Measurements from ENCODE around the gene MISFA.
A peak's percentile ranks its signal among the peaks of the same experiment; 100 is the strongest.
"Not testable (repeated sequence)": the region's sequence is repeated elsewhere in the genome, so short reads cannot be mapped to it uniquely, and the experiment has no call there.

The MISFA gene

DNA sequence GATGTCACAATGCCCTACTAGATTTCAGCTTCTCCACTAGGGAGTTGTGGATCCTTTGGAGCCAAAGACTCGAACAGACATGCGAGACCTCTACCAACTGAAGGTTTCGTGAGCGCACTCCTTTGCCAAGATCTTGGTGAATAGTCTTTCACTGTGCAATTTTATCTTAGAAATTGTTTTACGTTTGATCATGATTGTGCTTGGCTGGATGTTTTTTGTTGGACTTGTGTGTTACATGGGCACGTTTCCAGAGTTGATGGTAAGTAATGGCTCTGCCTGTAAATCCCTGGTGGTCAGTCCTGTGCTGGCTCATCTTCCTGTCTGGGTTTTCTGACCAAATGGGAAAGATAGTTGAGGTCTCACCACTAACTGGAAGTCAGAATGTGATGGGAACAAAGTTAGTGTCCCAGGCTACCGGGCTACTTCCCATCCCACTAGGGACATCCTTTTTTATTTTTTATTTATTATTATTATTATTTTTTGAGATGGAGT lies at the start of gene MISFA:
Gene MISFA (plus strand): TSS at position 51 of the 492 bp plus-strand sequence. CDS start 140 bp downstream, at position 191.
- DNase-seq, result peak; percentile 40

DNA sequence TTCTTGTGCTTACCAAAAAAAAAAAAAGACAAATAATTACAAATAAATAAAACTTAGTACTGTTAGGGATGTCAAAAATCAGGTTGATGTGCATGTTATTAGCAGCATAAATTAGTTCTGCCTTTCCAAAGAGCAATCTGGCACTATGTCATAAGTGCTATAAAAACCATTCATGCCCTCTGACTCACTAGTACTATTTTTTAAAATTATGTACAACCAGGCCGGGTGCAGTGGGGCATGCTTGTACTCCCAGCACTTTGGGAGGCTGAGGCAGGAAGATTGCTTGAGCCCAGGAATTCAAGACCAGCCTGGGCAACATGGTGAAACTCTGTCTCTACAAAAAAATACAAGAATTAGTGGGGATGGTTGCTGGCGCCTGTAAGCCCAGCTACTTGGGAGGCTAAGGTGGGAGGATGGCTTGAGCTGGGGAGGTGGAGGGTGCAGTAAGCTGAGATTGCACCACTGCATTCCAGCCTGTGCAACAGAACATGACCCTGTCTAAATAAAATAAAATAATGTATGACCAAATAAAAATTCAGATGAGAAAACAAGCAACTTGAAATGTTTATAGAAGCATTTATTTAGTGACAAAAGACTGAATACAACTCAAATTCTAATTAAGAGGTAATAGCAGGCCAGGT lies 36.4 kb upstream of the MISFA start:
- DNase-seq, result no peak

DNA sequence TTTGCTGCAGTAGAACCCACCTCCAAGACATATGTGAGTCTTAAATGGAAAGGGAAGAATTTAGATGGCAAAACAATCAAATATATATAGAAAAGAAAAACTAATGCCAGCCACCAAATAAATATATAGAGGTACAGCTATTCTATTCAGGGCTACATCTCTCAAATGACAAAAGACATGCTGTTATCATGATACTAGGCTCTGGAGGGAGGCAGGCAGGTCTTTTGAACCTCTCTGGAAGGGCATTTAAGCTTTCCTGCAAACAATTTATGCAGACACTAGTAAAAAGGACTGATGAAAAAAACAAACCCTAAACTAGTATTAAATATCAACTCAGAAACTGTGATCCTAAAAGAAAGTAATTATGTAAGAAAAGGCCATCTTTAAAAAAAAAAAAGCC lies 35.4 kb upstream of the MISFA start:
- no peak for DNase-seq

DNA sequence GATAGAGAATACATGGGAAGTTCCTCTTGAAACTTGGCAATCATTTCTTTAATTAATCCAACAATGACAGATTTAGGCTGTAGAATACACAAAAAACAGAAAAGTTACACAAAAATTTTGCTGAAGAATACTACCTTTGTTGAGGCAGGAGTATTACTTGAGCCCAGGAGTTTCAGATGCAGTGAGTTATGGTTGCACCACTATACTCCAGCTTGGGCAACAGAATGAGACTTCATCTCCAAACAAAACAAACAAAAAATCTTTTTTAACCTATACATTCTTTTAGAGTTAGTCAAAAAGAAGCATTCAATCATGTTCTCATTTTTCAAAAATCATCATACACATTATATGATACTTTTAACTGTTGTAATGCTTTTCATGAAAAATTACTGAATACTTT lies 33.2 kb upstream of the MISFA start:
- DNase-seq, result peak; percentile 7

DNA sequence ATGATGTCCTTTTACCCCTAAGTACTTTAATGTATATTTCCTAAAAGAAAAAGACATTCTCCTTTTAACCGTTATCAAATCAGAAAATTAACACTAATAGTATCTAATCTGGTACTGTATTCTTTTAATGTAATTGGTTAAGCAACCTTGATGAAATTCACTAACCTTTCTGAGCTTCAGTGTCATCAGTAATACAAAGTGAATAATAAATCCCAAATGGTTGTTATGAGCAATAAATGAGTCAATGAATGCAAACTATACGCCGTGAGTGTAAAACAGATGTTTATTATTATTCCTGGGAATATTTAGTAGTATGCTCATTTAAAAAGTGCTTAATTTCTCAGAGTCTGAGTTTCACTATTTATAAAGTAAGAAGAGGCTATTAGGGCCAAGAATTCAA lies 32.5 kb upstream of the MISFA start:
- DNase-seq, result peak; percentile 25

DNA sequence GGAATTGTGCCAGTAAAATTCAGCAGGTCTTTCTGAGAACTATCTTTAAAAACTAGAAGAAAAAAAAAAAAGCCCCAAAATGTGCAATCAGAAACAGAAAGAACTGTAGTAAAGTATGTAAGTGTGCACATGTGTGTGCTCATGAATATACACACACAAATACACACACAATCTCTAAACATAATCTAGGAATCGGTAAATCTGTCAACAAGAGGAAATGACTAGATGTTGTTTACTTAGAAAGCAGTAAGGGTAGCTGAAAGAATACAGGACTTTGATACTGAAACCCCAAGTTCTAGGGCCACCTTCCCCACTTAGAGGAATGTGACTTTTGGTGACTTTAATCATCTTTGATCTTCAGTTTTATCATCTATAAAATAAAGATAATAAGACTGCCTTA lies 24.2 kb upstream of the MISFA start:
- no peak for DNase-seq

DNA sequence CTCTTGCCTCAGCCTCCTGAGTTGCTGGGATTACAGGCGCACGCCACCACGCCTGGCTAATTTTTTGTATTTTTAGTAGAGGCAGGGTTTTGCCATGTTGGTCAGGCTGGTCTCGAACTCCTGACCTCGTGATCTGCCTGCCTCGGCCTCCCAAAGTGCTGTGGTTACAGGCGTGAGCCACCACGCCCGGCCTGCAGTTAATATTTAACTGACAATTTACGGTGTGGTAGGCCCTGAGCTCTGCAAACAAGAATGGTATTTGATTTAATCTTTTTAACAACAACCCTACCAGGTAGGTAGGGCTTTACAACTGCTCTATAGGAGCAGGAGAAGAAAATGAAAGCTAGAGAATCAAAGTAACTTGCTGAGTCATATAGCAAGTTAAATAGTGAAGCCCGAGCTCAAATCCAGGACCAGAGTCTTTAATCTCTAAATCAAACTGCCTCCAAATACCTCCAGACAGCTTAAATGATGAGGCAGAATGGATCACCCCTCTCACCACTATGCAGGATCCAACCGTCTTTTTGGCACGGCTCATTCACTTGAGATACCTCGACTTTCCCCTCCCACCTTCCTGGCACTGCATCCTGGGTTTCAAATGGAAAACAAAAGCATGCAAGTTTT lies 20.5 kb upstream of the MISFA start:
- DNase-seq, result no peak

DNA sequence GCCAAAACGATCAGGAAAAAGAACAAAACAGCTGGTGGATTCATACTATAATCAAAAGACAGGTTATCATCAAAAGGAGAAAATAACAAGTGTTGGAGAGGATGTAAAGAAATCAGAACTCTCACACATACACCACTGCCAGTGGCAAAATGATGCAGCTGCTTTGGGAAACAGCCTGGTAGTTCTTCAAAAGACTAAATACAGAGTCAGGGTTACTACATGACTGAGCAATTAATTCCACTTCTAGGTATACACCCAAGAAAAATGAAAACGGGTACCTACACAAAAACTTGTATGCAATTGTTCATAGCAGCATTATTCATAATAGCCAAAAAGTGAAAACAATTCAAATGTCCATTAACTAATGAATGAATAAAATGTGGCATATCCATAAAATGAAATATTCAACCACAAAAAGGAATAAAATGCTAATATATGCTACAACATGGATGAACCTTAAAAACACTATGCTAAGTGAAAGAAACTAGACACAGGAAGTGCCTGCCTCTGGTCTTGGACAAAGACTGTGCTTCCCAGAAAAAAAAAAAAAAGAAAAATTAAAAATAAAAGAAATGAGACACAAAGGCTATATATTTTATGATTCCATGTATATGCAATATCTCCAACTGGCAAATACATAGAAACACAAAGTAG lies 19.3 kb upstream of the MISFA start:
- no peak for DNase-seq

DNA sequence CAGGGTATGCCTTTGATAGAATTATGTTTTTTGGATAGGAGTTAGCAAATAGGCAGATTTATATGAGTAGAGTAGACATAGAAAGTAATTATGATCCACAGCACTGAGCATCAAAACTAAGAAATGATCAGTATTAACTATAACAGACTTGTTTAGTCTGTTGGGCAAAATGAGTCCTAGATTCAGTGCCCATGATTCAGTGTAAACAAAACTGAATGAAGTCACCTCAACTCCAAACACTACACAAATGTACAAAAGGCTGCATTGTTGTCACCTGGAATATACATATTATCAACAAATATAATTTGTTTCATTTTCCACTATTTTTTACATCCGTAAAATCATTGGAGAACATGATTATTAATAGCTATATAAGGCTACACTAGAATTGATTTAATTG lies 17.8 kb upstream of the MISFA start:
- DNase-seq, result no peak

DNA sequence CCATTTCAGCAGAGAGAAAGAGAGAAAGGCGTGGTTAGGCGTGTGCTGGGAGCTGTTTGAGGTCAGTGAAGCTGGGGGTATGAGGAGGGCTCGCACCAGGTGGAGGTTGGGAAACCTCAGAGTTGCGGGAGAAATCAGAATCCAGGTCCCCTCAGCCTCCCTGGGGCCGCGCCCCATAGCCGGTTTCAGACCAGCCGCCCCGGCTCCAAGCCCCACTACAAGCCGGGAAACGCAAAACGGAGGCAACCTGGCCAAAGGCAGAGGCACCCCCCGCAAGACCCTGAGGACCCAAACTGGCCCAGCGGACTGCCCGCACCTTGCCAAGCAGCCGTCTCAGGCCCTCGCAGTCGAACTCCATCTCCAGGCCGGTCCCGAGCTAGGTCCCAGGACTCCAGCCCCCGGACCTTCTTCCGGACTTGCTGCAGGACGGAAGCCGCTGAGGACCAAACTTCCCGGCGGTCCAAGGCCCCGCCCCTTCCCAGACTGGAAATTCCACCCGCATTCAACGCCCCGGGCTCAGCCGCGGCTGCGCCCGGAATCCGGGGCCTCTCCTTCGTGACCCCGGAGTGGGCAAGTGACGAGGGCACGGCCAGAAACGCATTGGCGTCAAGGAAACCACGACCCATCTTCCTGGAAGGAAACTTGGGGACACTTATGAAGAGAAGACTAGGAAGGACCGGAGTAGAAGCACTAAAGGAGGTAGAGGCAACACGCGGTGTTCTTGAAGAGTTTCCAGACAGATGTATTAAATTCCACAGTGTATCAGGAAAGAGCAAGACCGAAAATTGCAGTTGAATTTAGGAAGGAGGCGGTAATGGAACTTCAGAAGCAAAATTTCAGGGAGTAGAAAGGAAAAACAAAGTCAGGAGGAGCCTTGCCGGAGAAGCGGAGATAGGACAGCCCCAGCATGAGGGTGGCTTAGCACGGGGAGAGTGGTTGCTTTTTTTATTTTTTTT lies 11.0 kb upstream of the MISFA start, which contains the start of gene UEVLD:
Gene UEVLD (minus strand): TSS at position 438 of the 956 bp plus-strand sequence. CDS start 80 bp downstream, at position 358.
- DNase-seq, result peak; percentile 87

DNA sequence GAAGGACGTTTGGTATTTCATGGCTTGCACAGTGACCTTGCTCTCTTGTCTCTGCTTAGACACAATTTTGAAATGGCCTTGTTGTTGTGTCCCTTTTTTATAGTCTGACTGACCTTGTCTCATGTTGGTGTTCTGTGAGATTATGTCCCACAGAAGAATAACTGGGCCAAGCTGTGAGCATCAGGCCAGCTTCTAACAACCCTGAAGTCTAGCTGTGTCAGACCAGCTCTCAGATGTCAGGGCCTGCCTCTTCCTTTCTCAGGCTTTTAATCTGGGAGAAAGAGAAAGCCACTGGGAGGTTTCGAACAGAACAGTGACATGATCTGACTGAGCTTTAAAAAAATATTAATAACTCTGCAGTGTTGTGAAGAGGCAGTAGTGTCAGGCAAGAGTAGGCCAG lies 9.0 kb upstream of the MISFA start:
- DNase-seq, result no peak

DNA sequence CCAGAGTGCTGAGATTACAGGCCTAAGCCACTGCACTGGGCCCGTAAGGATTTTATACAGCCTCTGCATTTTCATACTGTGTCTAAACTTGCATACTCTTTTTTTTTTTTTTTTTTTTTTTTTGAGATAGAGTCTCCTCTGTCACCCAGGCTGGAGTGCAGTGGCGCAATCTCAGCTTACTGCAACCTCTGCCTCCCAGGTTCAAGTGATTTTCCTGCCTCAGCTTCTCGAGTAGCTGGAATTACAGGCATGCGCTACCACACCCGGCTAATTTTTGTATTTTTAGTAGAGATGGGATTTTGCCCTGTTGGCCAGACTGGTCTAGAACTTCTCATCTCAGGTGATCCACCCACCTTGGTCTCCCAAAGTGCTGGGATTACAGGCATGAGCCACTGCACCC lies 5.5 kb upstream of the MISFA start:
- not testable (repeated sequence) for DNase-seq

DNA sequence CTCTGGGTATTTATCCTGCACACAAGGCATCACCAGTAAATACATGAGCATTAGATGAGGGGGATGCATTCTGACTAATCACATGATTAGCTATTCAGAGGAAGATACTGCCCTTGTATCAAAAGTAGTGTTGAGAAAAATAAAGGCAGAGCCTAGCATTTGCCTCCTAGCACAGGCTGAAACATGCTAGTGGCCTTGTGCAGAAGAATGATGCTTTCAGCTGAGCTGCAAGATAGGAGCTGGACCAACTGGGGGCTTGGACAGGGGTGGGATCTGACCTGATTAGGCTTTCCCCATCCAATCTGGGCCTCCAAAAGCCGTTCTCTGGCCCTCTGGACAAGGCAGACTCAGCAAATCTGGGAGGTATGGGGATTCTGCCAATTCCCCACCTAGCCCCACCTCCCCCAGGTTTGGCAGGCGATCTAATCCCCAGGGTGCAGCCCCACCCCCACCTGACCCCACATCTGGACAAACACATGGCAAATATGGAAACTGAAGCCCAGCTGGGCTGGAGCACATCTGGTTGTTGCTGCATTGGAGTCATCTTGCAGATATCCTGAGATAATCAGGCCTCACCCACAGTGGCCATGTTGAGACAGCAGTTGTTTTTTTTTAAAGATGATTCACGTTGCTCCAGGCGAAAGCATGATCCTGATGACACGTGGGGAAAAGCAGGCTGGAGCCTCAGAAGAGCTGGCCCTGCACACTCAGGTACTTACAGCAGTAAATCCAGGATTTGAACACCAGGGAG lies 4.4 kb upstream of the MISFA start:
- DNase-seq, result no peak

DNA sequence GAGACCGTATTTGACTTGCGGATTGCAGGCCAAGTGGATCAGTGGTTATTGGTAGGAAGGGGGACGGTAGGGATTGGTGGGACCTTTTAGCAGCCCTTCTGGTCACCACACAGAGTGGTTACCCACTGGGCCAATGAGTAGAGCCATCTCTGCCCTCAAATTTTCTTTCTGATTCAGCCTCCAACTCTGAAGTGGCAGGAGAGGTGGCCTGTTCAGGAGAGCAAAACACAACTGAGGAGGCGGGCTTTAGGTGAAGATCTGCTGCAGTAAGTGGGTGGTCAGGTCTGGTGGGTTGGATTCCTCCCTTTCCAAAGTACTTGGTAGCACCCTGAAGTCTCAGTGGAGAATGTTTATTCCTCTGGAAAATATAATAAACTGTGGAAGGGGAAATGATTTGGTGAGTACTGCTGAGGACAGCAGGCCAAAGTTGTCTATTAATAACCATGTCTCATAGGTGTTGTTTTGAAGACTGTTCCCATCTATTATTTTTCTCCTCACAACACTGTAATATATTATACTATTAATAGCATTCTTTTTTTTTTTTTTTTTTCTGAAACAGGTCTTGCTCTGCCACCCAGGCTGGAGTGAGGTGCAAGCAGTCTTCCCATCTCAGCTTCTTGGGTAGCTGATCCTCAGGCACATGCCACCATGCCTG lies 1.5 kb downstream of the MISFA start:
- no peak for DNase-seq

DNA sequence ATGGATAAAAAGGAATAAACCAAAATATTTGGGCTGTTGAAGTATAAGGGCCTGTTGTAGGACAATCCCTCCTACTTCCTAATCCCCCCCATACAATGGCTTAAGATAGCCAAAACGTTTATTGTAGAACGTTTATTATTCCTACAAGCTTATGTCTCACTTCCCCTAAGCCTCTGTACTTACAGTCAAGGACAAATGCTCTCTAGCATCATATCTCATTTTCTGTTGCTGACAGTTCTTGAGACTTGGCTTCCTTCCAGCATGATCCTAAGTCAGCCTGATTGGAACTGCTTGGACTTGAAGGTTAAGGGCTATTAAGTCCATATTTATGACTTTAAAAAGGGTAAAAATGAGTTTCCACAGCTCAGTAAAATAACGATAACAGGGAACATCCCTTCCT lies 8.8 kb downstream of the MISFA start:
- no peak for DNase-seq

DNA sequence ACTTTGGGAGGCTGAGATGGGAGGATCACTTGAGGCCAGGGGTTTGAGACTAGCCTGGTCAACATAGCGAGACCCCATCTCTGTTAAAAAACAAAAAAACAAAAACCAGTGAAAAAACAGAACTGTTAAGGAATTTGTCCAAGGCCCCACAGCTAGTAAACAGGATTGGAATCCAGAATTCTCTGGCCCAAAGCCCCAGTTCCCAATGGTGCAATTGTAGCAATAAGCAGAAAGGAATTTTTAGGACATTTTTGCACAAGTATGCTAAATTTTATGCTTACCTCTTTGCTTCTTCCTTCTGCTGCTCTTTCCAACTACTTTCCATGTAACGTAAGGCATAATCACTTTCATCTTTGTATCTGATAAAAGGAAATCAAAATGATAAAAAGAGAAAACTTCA lies 11.6 kb downstream of the MISFA start:
- no peak for DNase-seq

DNA sequence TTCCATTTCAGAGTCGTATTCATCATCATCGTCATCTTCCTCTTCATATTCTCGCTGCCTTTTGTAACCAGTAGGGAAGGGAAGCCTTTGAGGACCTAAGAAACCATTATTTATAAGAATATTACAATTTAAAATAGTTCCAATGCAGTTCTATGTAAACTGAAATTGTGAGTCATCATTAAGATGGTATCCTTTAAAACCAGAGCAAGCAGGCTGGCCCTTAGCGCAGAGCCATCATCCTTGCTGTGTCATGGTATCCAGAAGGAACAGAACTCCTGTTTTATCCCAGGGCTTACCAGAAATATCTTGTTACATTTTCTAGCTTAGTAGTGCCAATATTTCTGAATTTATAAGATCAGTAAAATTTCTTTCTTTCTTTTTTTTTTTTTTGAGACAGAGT lies 12.8 kb downstream of the MISFA start:
- no peak for DNase-seq

DNA sequence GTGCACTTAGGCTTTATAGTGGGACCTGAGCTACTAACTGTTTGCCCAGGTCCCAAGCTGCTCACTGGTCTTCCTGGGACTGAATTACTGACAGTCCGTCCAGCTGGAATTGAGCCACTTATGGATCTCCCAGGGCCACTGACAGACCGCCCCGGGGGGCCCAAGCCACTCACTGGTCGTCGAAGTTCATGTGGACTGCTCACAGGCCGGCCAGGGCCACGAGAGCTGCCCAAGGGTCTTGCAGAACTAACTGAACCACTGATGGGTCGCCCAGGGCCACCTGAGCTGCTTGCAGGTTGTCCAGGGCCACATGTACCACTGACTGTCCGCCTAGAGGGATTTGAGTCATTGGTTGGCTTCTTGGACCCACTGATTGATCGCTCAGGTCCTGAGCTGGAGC lies 15.1 kb downstream of the MISFA start:
- DNase-seq, result no peak

DNA sequence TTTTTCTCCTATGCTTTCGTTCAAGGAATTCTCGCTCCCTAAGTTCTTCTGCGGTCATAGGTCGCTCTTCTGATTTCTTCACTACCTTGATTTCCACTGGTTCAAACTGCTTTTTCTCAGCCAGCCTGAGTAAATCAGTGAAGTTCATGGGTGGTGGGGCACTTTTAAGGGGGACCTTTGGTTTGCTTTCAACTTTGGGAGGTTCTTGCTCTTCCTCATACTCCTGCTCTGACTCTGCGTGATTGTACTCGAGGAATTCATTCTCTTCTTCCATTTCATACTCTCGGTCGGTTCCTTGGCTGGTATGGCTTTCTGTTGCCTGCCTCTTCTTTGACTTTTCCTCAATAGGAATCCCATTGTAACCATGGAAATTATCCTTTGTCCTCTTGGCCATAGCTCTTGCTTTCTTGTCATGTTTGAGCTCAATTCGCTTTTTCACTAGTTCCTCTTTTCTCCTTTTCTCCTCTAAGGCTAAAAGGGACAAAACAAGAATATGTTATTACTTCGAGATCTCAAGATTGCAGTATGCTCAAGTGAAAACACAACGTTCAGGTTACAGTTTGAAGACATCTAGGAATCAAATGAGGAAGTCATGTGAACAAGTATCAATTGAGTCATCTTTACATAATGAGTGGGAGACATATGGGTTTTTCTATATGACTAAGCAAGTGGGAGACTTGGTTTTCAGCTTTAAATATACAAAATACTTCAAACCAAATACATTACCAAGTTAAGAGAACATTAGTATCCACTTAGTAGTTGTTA lies 16.2 kb downstream of the MISFA start:
- DNase-seq, result peak; percentile 20

DNA sequence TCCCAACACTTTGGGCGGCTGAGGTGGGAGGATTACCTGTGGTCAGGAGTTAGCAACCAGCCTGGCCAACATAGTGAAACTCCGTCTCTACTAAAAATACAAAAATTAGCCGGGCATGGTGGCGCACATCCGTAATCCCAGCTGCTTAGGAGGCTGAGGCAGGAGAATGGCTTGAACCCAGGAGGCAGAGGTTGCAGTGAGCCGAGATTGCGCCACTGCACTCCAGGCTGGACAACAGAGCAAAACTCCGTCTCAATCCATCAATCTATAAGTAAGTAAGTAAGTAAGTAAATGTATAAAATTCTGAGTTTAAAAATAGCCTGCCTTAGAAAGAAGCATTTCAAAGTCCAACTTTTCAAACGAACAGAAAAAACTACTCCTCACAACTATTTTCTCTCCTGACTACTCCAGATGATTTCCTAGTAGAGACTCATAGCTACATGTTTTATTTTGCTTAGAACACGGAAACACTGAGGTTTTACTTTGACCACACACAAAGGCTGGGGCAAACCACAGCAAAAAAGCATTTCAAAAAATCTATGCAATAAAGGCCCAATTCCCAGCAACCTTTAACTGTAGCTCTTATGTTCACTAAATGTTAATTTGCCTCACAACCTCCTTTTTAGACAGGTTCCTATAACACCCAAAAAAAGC lies 18.2 kb downstream of the MISFA start:
- DNase-seq, result peak; percentile 69
